Testis (tissue), 3 donors: ENCODE measurements around the gene ZNF516. TPM values are rescaled to one million over a fixed set of nuclear protein-coding genes. Genes with fewer than 3 reads are reported as not detected.
A peak's percentile ranks its signal among the peaks of the same experiment; 100 is the strongest.

Source experiments
- DNase-seq: peaks from one replicate; pipeline ENCODE4 v3.0.0-alpha.2; 2019
- H3K27ac ChIP-seq, 2 donors: fragments of 200-600 bp; sonication (generic); one replicate each; pipeline ENCODE4 v1.5.1; 2019
- H3K27me3 ChIP-seq: fragments of 200-600 bp; sonication (generic); one replicate; pipeline ENCODE4 v1.5.1; 2019
- H3K36me3 ChIP-seq: fragments of 200-600 bp; sonication (generic); one replicate; pipeline ENCODE4 v1.5.1; 2017; ENCODE audit warnings: low read depth; ENCODE audit errors: missing control alignments
- H3K4me1 ChIP-seq: fragments of 200-600 bp; sonication (generic); one replicate; pipeline ENCODE4 v1.5.1; 2019
- H3K4me3 ChIP-seq, 2 donors: fragments of 200-600 bp; sonication (generic); one replicate each; pipeline ENCODE4 v1.5.1; 2017 to 2019
- H3K9me3 ChIP-seq: fragments of 200-600 bp; sonication (generic); one replicate; pipeline ENCODE4 v1.5.1; 2017
- POLR2A ChIP-seq: fragments of 450-650 bp; IDR thresholded peaks from one replicate; pipeline ENCODE4 v1.6.1; 2017; ENCODE audit warnings: antibody characterized with exemption, mild to moderate bottlenecking, moderate library complexity
- WGBS, 2 donors: methylation state at CpG; one replicate each; pipeline ENCODE4 v1.1.5; 2018; 5-methylcytosine and 5-hydroxymethylcytosine counted together
- intact Hi-C: fragments of 100-400 bp; cut with DNase I; formaldehyde crosslinking; loops from one replicate; pipeline ENCODE4 v1.15.1; 2023; ENCODE audit warnings: low total_unique reads
- polyA plus RNA-seq: library from polyadenylated mRNA; stranded (reverse); fragments of 350-450 nt; fragmentation: Illumina TruSeq; extraction: RNeasy Lipid Tissue Mini Kit (QIAGEN cat#74804); gene quantifications from one replicate; pipeline ENCODE4 v1.2.3, GENCODE V29; 2014; ENCODE audit warnings: low read depth, low replicate concordance; ENCODE audit not compliant: insufficient read depth
- total RNA-seq, 2 donors: library from RNA; depleted of rRNA; stranded (reverse); fragments of >200 nt; gene quantifications; one replicate each; pipeline ENCODE4 v1.2.3, GENCODE V29; 2016
- TF ChIP-seq, protein P1 (sequence below), 3 experiments: fragments of 450-650 bp in 2 of 3; fragments of 200-600 bp in 1 of 3; sonication (generic) in 1 of 3; IDR thresholded peaks; one replicate each; pipeline ENCODE4 v1.5.1; 2016 to 2019; ENCODE audit warnings: antibody characterized with exemption in 3 of 3, mild to moderate bottlenecking in 2 of 3, moderate library complexity in 1 of 3

ZNF516 gene
- total and polyA plus RNA-seq, 3 donors from 2014 or later, result 79.0 to 212 (median 189) TPM

DNA sequence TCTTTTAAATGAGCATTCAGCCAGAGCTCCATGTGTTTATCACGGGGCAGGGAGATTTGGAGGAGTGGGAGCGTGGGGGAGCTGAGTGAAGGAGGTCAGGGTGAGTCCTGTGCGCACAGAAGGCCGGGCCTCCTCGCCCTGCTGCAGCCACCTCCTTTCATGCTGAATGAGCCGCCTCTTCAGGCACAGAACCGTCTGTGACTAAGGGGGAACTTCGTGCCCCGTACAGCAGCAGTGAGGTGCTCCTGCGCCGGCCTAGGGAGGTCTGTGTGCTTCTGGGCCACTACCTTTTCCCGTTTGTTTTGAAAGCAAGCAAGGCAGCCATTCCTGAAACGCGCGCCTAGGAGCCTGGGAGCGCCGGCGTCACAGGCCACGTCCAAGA lies 27.1 kb upstream of the ZNF516 start:
- intact Hi-C loops, result no loop called here
- 16 to 29% methylated on average over 19 of the region's 19 CpGs for WGBS, 2 donors

DNA sequence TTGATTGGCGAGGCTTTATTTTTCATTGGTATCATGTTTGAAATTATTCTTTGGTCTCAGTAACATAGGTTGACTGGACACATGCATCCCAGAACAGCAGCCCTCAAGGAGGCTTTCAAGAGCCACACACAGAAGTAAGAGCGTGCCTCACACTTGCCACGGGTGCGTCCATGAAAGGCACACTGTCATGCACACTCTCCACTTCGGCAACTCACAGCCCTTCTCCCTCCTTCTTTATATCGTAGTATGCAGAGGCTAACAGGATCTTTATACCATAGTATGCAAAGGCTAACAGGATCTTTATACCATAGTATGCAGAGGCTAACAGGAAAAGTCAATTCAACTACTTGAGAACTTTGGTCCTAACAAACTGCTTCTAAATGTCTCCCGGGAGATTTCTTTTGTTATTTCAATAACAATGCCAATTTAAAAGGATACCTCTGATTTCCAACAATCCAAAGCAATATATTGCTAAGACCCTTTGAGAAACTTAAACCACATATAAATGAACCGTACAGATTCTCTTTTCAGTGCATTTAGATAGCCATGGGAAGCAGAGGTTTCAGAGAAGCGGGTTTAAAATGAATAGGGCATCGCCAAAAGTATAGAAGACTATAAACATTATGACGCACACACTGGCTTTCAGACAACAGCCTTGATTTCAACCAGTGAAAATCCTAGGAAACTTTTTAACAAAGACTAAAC lies 26.5 kb upstream of the ZNF516 start:
- Histone ChIP-seq H3K9me3 (no peaks in the 10 kb centered on the region), H3K4me1 (peaks cover 39% of the 10 kb centered on the region), H3K4me3 (peak overlapping the region in 1 of 2 donors; percentile 35), H3K27me3 (no peaks in the 10 kb centered on the region), H3K27ac (peak overlapping the region; percentile 93 to 94), H3K36me3 (no peaks in the 10 kb centered on the region)
- 31 to 44% methylated on average over 11 of the region's 11 CpGs for WGBS, 2 donors
- intact Hi-C loops, result no loop called here
- DNase-seq, result no peak
- no peak for TF ChIP-seq POLR2A
- TF ChIP-seq, protein P1, sequence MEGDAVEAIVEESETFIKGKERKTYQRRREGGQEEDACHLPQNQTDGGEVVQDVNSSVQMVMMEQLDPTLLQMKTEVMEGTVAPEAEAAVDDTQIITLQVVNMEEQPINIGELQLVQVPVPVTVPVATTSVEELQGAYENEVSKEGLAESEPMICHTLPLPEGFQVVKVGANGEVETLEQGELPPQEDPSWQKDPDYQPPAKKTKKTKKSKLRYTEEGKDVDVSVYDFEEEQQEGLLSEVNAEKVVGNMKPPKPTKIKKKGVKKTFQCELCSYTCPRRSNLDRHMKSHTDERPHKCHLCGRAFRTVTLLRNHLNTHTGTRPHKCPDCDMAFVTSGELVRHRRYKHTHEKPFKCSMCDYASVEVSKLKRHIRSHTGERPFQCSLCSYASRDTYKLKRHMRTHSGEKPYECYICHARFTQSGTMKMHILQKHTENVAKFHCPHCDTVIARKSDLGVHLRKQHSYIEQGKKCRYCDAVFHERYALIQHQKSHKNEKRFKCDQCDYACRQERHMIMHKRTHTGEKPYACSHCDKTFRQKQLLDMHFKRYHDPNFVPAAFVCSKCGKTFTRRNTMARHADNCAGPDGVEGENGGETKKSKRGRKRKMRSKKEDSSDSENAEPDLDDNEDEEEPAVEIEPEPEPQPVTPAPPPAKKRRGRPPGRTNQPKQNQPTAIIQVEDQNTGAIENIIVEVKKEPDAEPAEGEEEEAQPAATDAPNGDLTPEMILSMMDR (IDR thresholded peaks at IDR 0.05), result no peak

More for the DNA sequence above, 27.1 kb upstream of the ZNF516 start:
- Histone ChIP-seq H3K4me1 (peaks cover 39% of the 10 kb centered on the region), H3K27ac (peak overlapping the region; percentile 93 to 94), H3K27me3 (no peaks in the 10 kb centered on the region), H3K4me3 (peak overlapping the region in 1 of 2 donors; percentile 35), H3K36me3 (no peaks in the 10 kb centered on the region), H3K9me3 (no peaks in the 10 kb centered on the region)
- TF ChIP-seq POLR2A, result no peak
- TF ChIP-seq, protein P1 (IDR thresholded peaks at IDR 0.05), result no peak
- peak; percentile 84 for DNase-seq

DNA sequence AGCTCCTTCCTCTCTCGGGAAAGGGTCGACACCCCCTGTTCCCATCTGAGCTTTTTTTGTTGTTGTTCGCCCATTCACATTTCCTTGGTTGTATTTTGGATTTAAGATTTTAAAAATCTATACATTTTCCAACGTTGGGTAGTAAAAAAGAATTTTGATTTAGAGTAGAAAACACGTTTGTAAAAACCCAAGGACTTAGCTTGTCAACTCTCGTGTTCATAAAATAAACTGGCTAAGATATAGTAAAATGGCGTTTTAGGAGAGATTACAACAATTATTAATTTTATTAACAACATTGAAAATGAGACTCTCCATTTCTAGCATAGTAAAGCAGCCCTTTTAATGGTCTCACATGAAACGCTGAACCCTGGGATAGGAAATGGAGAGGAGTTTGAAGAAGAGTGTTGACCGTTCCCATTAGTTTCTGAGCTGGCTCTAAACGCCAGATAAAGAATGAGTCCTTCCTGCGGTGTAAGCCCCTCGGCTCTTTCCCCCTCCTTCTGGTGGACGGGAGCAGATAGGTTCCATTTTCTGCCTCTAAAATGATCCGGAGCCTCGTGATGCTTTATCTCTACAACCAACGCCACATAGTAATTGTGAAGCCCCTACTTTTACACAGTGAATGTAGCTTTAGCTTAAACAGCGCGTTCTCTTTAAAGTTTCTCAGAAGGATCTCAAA lies 24.0 kb upstream of the ZNF516 start:
- Histone ChIP-seq H3K27ac (peak overlapping the region; percentile 93 to 94), H3K9me3 (no peaks in the 10 kb centered on the region), H3K4me3 (peak overlapping the region; percentile 10 to 53), H3K4me1 (peaks cover 39% of the 10 kb centered on the region), H3K36me3 (no peaks in the 10 kb centered on the region), H3K27me3 (no peaks in the 10 kb centered on the region)
- TF ChIP-seq POLR2A, result no peak
- TF ChIP-seq, protein P1 (IDR thresholded peaks at IDR 0.05), result no peak
- DNase-seq, result peak; percentile 64
- WGBS, 2 donors, result 4 to 8% methylated on average over 18 of the region's 18 CpGs
- intact Hi-C loops, result no loop called here

DNA sequence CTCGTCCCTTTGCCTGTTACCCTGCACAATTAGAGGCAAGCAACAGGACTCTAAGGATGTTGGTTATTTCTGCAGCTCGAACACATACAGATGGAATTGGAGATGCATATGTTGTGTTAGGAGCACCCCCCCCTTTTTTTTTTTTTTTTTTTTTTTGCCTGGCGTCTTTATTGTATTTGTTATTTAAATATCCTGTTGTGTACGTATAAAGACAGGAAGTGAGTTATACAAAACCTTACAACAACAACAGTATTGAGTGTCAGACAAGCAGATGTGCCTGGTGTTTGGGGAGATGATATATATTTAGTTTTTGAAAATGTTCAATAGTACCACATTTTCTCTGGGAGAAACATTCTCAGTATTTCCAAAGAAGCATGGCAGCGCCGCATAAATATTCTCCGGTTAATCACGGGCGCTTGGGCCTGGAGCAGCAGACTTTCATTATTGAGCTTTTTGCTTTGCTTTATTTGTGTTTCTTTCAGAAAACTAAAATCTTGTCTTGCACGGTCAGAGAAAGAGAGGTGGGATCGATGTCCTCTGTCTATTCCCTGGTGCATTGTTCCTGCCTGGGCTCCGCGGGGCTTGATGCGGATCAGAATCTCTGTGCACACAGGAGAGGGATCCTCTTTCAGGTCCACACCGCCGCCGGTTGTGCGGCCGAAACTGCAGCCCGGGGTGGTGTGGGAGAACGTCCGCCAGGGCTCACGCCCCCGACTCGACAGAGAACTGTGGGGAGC lies 23.2 kb upstream of the ZNF516 start:
- peak; percentile 80 for DNase-seq

More for the DNA sequence above, 23.2 kb upstream of the ZNF516 start:
- Histone ChIP-seq H3K4me1 (peaks cover 39% of the 10 kb centered on the region), H3K27ac (peak overlapping the region; percentile 93 to 94), H3K9me3 (no peaks in the 10 kb centered on the region), H3K36me3 (no peaks in the 10 kb centered on the region), H3K27me3 (no peaks in the 10 kb centered on the region), H3K4me3 (peak overlapping the region; percentile 10 to 53)
- 3 to 6% methylated on average over 24 to 25 of the region's 25 CpGs for WGBS, 2 donors
- TF ChIP-seq POLR2A, result no peak
- TF ChIP-seq, protein P1 (IDR thresholded peaks at IDR 0.05), result peak in 1 of 3 experiments; percentile 17
- intact Hi-C loops, result no loop called here
